ENCODE measurements around the gene CHN2.

The CHN2 gene

GRCh38 chr7:29332042-29332811, 137.7 kb downstream of the CHN2 start:
- no peak for DNase-seq (ENCODE audit: low read depth in 2 of 2)

- DNase-seq (ENCODE audit: low read depth in 2 of 2), result no peak
These were observed 138.6 kb downstream of the CHN2 start for GRCh38 chr7:29332875-29333855.

- no peak for DNase-seq (ENCODE audit: low read depth in 2 of 2)
These were observed 140.9 kb downstream of the CHN2 start for GRCh38 chr7:29335188-29336083.

DNA sequence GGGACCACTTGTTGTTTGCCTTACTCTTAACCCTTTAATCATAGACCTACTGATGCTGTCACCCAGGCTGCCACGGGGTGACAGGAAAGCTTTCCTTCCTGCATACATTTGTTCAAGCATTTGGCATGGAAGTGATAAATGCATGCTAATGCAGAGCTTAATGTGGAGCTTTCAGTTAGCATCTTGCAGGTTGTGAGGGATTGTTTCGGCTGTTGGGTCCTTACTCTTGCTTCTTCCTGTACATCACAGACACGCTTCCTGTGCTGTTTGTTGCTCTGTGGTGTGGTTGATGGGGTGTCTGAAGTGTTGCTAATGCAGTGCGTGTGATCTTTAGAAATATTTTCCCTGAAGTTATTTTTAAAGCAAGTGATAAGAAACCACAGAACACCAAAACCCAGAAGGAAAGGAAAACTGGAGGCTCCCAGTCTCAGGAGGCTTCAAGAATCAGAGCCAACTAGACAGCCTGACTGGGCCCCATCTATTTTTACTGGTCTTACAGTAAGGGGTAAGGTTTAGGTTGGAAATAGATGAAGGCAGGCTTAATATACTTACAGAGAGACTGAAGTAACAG, 143.1 kb downstream of the CHN2 start:
- DNase-seq (ENCODE audit: low read depth in 2 of 2), result no peak

DNA sequence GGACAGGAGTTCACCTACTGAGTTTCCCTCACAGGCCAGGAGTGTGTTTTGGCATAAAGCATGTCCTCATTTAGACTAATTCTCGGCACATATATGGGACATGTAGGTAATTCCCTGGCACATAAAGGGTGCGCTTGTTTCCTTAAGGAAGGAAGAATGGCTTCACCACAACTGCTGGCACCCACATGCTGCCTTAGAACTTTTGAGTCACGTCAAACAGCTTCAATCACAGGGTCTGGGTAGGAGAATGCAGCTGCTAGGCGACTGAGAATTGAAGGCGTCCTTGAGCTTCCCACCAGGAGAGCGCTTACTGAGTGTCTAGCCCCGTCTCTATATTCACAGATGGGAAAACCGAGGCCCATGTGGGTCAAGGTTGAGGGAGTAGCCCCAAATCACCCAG, 146.1 kb downstream of the CHN2 start:
- no peak for DNase-seq (ENCODE audit: low read depth in 2 of 2)

- DNase-seq (ENCODE audit: low read depth in 2 of 2), result no peak
These were observed 146.6 kb downstream of the CHN2 start for GRCh38 chr7:29341156-29341555.

DNA sequence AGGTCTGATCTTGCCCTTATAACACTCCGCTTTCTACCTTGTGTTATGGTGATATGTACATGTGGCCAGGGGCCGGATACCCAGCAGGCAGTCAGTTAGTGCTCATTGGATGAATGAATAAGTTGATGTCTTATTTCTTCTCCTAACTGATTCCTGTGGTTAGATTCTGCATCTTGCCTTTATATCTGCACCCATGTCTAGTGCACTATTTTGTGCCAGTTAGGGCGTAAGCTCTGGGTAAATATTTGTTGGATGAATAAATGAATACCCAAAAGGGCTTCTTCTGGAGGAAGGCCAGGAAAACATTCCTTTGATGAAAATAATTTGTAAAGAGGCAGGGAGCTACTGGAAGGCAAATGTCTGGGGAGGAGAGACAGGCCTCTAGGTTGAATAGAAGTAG, 148.2 kb downstream of the CHN2 start:
- DNase-seq (ENCODE audit: low read depth in 2 of 2), result no peak

GRCh38 chr7:29343399-29343798, 148.8 kb downstream of the CHN2 start:
- no peak for DNase-seq (ENCODE audit: low read depth in 2 of 2)

DNA sequence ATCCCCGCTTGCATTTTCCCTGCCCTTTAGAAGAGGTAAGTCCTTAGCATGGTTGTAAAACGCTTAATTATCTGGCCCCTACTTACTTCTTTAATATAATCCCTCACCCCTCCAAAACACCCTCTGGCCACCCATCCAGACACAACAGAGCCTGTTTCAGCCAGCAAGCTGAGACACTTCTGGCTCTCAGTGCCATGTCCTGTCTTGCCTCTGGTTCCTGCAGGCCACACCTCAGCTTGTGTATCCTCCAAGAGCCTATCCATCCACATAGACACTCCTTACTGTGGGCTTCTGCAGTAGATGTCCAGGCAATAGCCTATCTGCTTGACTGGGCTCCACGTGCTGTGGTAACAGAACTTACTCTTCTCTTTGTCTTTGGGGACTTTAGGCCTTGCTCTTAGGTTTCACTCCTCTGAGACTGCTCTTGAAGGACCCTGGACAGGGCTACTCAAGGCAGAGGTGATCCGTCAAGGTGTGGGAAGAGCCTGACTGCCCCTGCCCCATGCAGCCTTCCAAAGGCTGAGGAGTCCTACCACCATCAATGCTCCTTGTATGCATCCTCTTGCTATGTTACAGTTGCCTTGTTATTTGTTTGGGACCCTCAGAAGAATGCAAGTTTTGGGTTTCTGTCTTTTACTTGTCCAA, 149.9 kb downstream of the CHN2 start:
- DNase-seq (ENCODE audit: low read depth in 2 of 2), result no peak

GRCh38 chr7:29345590-29345989, 151.0 kb downstream of the CHN2 start:
- no peak for DNase-seq (ENCODE audit: low read depth in 2 of 2)

- DNase-seq (ENCODE audit: low read depth in 2 of 2), result no peak
These were observed 151.8 kb downstream of the CHN2 start for GRCh38 chr7:29346231-29346978.

DNA sequence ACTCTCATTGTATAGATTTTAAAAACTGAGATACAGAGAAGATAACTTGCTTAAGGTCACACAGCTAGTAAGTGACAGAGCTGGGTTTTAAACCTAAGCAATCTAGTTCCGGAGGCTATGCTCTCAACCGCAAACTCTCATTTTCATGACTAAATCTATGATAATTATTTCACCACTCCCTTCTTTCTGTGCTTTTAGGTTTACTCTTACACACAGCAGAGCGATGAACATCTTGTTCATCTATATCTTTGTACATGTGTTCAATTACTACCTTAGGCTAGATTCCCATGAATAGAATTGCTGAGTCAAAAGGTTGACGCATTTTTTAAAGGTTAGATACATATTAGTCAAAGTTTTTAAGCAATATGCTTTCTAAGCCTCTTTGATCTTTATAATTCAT, 154.8 kb downstream of the CHN2 start:
- DNase-seq (ENCODE audit: low read depth in 2 of 2), result no peak

- DNase-seq (ENCODE audit: low read depth in 2 of 2), result no peak
These were observed 155.8 kb downstream of the CHN2 start for GRCh38 chr7:29350351-29350750.

GRCh38 chr7:29352041-29352440, 157.5 kb downstream of the CHN2 start:
- no peak for DNase-seq (ENCODE audit: low read depth in 2 of 2)

GRCh38 chr7:29353810-29354209, 159.2 kb downstream of the CHN2 start:
- DNase-seq (ENCODE audit: low read depth in 2 of 2), result no peak

- DNase-seq (ENCODE audit: low read depth in 2 of 2), result no peak
These were observed 159.8 kb downstream of the CHN2 start for GRCh38 chr7:29354340-29354739.

GRCh38 chr7:29355388-29355787, 160.8 kb downstream of the CHN2 start:
- no peak for DNase-seq (ENCODE audit: low read depth in 2 of 2)

GRCh38 chr7:29356631-29357030, 162.1 kb downstream of the CHN2 start:
- no peak for DNase-seq (ENCODE audit: low read depth in 2 of 2)

DNA sequence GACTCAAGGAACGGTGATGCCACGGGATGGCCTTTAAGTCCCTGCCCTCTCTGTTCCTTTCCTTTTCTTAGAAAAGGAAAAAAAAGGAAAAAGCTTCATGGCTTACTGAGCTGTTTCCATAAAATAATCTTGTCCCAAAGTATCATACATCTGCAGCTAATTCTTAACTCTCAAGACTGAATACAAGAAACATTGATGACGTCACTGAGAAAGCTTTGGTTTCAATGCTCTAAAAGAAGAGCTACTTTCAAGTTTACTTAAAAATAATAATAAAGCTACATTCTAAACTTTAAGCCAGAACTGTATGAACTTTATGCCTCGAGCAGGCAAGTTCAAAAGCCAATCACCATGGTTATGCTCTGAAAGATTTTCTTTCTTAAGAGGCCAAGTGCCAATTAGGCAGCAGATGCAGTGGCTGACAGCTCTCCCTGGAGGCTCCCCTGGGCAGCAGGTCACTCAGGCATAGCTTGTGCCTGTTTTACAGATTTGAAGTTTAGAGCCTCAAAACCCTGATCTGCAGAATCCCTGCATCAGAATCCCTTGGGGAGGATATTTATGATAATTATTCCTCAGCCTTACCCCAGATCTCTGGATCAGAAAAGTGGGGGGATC, 165.0 kb downstream of the CHN2 start:
- no peak for DNase-seq (ENCODE audit: low read depth in 2 of 2)
